Smooth muscle cell (in vitro differentiated cells): ENCODE results near the gene CYP4B1. TPM values are rescaled to one million over a fixed set of nuclear protein-coding genes. Genes with fewer than 3 reads are reported as not detected.
"Not testable (repeated sequence)": the region's sequence is repeated elsewhere in the genome, so short reads cannot be mapped to it uniquely, and the experiment has no call there.

ENCODE experiments used
- DNase-seq: peaks from one replicate; lab custom pipeline; 2025; ENCODE audit not compliant: unreplicated experiment; lab: John Stamatoyannopoulos, UW
- H2AFZ ChIP-seq: fragments of 200-600 bp; sonication (generic); 2 replicates; pipeline ENCODE4 v1.6.0; 2016; ENCODE audit warnings: antibody characterized with exemption, low read depth, mild to moderate bottlenecking
- H3F3A ChIP-seq: fragments of 200-600 bp; sonication (generic); 2 replicates; pipeline ENCODE4 v1.6.0; 2017; ENCODE audit warnings: antibody characterized with exemption, low read depth
- H3K27ac ChIP-seq: fragments of 200-600 bp; sonication (generic); 2 replicates; pipeline ENCODE4 v1.5.1; 2016; ENCODE audit warnings: low read depth, mild to moderate bottlenecking
- H3K27me3 ChIP-seq: fragments of 200-600 bp; sonication (generic); 2 replicates; pipeline ENCODE4 v1.6.1; 2016; ENCODE audit warnings: low read depth, mild to moderate bottlenecking
- H3K36me3 ChIP-seq: fragments of 200-600 bp; sonication (generic); 2 replicates; pipeline ENCODE4 v1.5.1; 2016; ENCODE audit warnings: low read depth
- H3K4me1 ChIP-seq: fragments of 200-600 bp; sonication (generic); 2 replicates; pipeline ENCODE4 v1.5.1; 2016; ENCODE audit warnings: low read depth
- H3K4me2 ChIP-seq: fragments of 200-600 bp; sonication (generic); 2 replicates; pipeline ENCODE4 v1.6.0; 2016; ENCODE audit warnings: mild to moderate bottlenecking
- H3K4me3 ChIP-seq: fragments of 200-600 bp; sonication (generic); 2 replicates; pipeline ENCODE4 v1.5.1; 2016; ENCODE audit warnings: mild to moderate bottlenecking
- H3K79me2 ChIP-seq: fragments of 200-600 bp; sonication (generic); 2 replicates; pipeline ENCODE4 v1.6.0; 2016; ENCODE audit warnings: low read depth, mild to moderate bottlenecking
- H3K9ac ChIP-seq: fragments of 200-600 bp; sonication (generic); 2 replicates; pipeline ENCODE4 v1.6.0; 2016; ENCODE audit warnings: low read depth
- H3K9me3 ChIP-seq: fragments of 200-600 bp; sonication (generic); replicated peaks from 2 replicates; pipeline ENCODE4 v1.5.1; 2016; ENCODE audit warnings: low read depth
- H4K20me1 ChIP-seq: fragments of 200-600 bp; sonication (generic); 2 replicates; pipeline ENCODE4 v1.6.0; 2016; ENCODE audit warnings: low read depth
- WGBS: methylation state at CpG from one replicate; pipeline ENCODE4 v1.1.7; 2016; ENCODE audit warnings: low lambda C conversion rate; 5-methylcytosine and 5-hydroxymethylcytosine counted together
- polyA plus RNA-seq: library from polyadenylated mRNA; unstranded; fragments of >200 nt; fragmentation: Nextera tagmentation; extraction: Ambion mirVana; gene quantifications from 2 replicates; pipeline ENCODE4 v1.2.1, GENCODE V29; 2016
- total RNA-seq: library from RNA; depleted of rRNA; stranded (reverse); fragments of >200 nt; gene quantifications from 2 replicates; pipeline ENCODE4 v1.2.3, GENCODE V29; 2014
- TF ChIP-seq, protein P1 (sequence below): fragments of 200-600 bp; sonication (generic); IDR thresholded peaks from 2 replicates; pipeline ENCODE4 v1.5.1; 2017; ENCODE audit warnings: borderline replicate concordance, mild to moderate bottlenecking, antibody characterized with exemption; ENCODE audit not compliant: insufficient read depth, poor library complexity, severe bottlenecking

CYP4B1 gene
- total RNA-seq (not detected in 2 replicates), polyA plus RNA-seq (0.13 TPM in 1 of 2 replicates, not detected in the other)

DNA sequence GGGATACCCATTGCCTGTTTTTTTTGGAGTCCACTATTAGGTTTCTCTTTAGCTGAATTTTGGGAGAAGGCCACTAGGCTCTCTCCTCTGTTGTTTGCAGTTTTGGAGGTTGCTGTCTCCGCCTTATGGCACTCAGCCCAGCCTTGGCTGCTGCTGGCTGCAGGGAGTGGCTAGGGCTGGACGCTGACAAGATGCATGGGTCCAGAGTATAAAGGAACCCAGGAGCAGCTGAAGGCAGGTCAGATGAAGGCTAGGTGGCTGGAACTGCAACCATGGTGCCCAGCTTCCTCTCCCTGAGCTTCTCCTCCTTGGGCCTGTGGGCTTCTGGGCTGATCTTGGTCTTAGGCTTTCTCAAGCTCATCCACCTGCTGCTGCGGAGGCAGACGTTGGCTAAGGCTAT, at the start of gene CYP4B1:
TSS of gene CYP4B1 (plus strand) at position 237 of the 400 bp plus-strand sequence. CDS start at position 273, 36 bp downstream.
- H2AFZ ChIP-seq = no peak within 1 kb of the TSS
- WGBS = 76% methylated on average over 4 of the region's 4 CpGs

DNA sequence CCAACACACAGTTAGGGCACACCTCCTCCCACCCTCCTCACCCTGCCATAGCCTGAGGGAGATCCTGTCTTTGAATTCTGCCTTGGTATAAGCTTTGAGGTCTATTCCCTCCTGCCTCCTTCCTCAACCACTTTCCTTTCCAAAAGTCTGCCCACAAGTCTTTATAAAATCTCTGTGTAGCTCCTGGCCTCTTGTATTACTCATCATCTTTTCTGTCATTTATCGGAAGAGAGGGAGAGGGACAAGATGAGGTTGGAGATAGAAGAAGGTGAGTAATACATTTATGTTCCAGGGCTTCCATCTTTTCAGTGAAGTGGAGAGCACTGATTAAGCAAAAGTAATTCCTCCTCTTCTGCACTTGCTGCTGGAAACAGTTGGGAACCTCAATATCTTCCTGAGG, 49.4 kb upstream of the CYP4B1 start:
- Histone ChIP-seq H3K27me3 (peaks cover 19% of the 10 kb centered on the region), H2AFZ (no peak overlapping the region), H3K9me3 (no peaks in the 10 kb centered on the region), H3F3A (no peaks in the 10 kb centered on the region), H4K20me1 (no peaks in the 10 kb centered on the region), H3K4me3 (no peak overlapping the region), H3K4me2 (no peak overlapping the region), H3K27ac (no peak overlapping the region), H3K36me3 (no peaks in the 10 kb centered on the region), H3K9ac (no peak overlapping the region), H3K79me2 (no peaks in the 10 kb centered on the region), H3K4me1 (no peaks in the 10 kb centered on the region)
- no peak for DNase-seq
- WGBS = 73% methylated on average over 1 of the region's 1 CpG
- TF ChIP-seq, protein P1, sequence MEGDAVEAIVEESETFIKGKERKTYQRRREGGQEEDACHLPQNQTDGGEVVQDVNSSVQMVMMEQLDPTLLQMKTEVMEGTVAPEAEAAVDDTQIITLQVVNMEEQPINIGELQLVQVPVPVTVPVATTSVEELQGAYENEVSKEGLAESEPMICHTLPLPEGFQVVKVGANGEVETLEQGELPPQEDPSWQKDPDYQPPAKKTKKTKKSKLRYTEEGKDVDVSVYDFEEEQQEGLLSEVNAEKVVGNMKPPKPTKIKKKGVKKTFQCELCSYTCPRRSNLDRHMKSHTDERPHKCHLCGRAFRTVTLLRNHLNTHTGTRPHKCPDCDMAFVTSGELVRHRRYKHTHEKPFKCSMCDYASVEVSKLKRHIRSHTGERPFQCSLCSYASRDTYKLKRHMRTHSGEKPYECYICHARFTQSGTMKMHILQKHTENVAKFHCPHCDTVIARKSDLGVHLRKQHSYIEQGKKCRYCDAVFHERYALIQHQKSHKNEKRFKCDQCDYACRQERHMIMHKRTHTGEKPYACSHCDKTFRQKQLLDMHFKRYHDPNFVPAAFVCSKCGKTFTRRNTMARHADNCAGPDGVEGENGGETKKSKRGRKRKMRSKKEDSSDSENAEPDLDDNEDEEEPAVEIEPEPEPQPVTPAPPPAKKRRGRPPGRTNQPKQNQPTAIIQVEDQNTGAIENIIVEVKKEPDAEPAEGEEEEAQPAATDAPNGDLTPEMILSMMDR = no peak

More for the DNA sequence above, at the start of gene CYP4B1:
- Histone ChIP-seq H3K4me2 (no peak within 1 kb of the TSS), H3K4me3 (no peak within 1 kb of the TSS), H3K4me1 (no peaks in the 10 kb centered on the region), H3K79me2 (no peaks in the 10 kb centered on the region), H4K20me1 (no peaks in the 10 kb centered on the region), H3K9me3 (no peaks in the 10 kb centered on the region), H3K27ac (no peak within 1 kb of the TSS), H3K27me3 (no peaks in the 10 kb centered on the region), H3F3A (no peaks in the 10 kb centered on the region), H3K9ac (no peak within 1 kb of the TSS), H3K36me3 (no peaks in the 10 kb centered on the region)
- no peak for DNase-seq
- TF ChIP-seq, protein P1 = no peak

DNA sequence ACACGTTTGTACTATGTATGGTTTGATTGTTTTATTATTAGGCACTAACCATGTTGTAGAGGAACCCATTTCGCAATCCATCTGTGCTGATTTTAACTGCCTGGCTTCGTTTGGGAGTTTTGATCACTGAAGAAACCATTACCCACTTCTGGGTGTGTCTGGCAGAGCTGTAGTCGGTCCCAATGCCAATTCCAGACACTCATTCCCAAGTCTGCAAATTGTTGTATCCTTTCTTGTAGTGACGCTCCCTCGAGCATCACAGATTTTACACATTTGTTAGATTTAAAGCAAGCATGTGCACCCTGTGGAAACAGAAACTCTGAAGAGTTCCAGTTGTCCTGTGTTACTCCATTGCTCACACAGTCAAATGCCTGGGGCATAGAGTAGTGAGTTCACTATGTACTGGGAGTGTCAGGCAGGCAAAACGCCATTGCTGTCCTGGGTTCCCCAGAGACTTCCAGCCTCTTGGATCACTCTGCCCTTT, 48.9 kb upstream of the CYP4B1 start:
- Histone ChIP-seq H3K9ac (no peak overlapping the region), H3K4me2 (no peak overlapping the region), H3K4me3 (no peak overlapping the region), H4K20me1 (no peaks in the 10 kb centered on the region), H3K27ac (no peak overlapping the region), H3K4me1 (no peaks in the 10 kb centered on the region), H3K9me3 (no peaks in the 10 kb centered on the region), H3F3A (no peaks in the 10 kb centered on the region), H2AFZ (no peak overlapping the region), H3K27me3 (peaks cover 17% of the 10 kb centered on the region), H3K36me3 (no peaks in the 10 kb centered on the region), H3K79me2 (no peaks in the 10 kb centered on the region)
- no peak for DNase-seq
- TF ChIP-seq, protein P1 = no peak
- WGBS = 66% methylated on average over 7 of the region's 7 CpGs

DNA sequence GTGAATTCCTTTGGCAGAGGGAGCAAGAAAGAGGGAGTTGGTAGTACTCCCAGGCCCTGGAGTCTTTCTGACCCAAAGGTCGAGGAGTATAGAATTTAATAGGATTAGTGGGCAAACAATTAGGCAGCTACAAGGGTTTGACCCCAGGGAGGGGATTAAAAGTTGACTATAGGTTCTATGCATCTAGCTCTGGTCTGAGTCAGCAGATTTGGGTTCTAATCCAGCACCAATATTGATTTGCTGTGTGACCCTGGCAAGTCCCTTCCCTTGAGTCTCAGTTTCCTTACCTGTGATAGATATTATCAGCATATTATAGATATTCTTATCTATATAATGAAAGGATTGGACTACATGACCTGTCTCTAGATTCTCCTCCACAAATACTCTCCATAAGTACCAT, 44.9 kb upstream of the CYP4B1 start:
- Histone ChIP-seq H3F3A (no peaks in the 10 kb centered on the region), H3K36me3 (no peaks in the 10 kb centered on the region), H3K4me3 (no peak overlapping the region), H3K27ac (no peak overlapping the region), H2AFZ (no peak overlapping the region), H3K9ac (no peak overlapping the region), H3K27me3 (peaks cover 3% of the 10 kb centered on the region), H3K4me1 (peaks cover 8% of the 10 kb centered on the region), H4K20me1 (no peaks in the 10 kb centered on the region), H3K4me2 (no peak overlapping the region), H3K79me2 (no peaks in the 10 kb centered on the region), H3K9me3 (no peaks in the 10 kb centered on the region)
- WGBS = 83% methylated on average over 1 of the region's 1 CpG
- DNase-seq = no peak
- TF ChIP-seq, protein P1 = no peak

DNA sequence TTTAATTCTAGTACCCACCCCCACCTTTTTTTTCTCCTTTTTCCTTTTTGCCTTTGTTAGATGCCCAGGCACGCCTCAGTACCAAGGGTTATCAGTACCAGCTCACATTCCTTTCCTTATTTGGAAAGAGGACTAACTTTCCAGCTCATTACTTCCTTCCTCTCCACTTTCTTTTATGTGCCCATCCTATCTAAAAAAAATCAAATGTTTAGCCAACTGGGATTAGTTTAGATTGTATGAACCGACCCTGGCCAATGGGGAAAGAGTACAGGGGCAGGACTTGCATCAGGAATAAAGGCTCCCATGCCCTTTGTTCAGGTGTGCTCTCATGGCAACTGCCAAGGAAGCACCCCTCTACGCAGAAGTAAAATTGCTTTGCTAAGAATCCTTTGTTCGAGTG, 44.1 kb upstream of the CYP4B1 start:
- H2AFZ ChIP-seq, H3K9ac ChIP-seq, H3F3A ChIP-seq, H3K79me2 ChIP-seq, H3K4me3 ChIP-seq, DNase-seq, H4K20me1 ChIP-seq, H3K4me1 ChIP-seq, H3K9me3 ChIP-seq, H3K27me3 ChIP-seq, H3K36me3 ChIP-seq, H3K27ac ChIP-seq, H3K4me2 ChIP-seq: not testable (repeated sequence)
- WGBS = 64% methylated on average over 4 of the region's 4 CpGs
